ENCODE data around the gene CACTIN.
A peak's percentile ranks its signal among the peaks of the same experiment; 100 is the strongest.

Gene CACTIN

GRCh38 chr19:3609779-3610719 lies 16.5 kb downstream of the CACTIN start:
- DNase-seq (ENCODE audit: low spot score): no peak

DNA sequence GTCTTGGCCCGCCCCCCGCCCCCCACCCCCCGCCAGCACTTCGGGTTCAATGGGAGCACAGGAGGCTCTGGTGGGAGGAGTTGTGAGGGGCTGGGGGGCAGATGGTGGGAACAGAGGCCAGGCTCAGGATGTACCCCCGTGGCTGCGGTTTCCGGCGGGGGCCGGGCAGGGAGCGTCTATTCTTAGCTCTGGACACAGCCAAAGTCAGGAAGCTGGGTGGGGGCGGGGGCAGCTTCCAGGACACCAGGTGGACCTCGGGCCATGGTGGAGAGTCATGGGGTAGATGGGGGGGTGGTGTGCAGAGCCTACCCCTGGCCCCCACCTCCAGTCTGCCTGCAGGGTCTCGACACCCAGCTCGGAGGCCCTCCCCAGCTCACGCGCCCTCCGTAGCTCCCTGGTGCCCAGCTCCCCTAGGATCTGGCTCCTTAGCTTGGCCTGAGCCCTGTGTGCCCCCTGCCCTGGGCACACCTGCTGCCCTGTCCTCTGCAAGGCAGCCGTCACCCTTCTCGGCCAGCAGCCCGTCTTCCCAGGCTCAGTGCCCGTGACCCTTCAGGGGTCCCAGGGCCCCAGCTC lies 17.8 kb downstream of the CACTIN start:
- DNase-seq (ENCODE audit: low spot score): no peak

GRCh38 chr19:3608079-3608641 lies 18.4 kb downstream of the CACTIN start:
- DNase-seq (ENCODE audit: low spot score): no peak

- no peak for DNase-seq (ENCODE audit: low spot score)
These were observed 19.1 kb downstream of the CACTIN start for GRCh38 chr19:3607303-3608078.

- DNase-seq (ENCODE audit: low spot score): peak; percentile 33
These were observed 19.8 kb downstream of the CACTIN start, which contains the start of gene TBXA2R for GRCh38 chr19:3606690-3607289. Gene TBXA2R, minus strand, starts transcription at chr19:3606875. Its CDS starts 6,241 bp downstream, at chr19:3600634.

GRCh38 chr19:3606174-3606689 lies 20.4 kb downstream of the CACTIN start:
- DNase-seq (ENCODE audit: low spot score): peak; percentile 10

DNA sequence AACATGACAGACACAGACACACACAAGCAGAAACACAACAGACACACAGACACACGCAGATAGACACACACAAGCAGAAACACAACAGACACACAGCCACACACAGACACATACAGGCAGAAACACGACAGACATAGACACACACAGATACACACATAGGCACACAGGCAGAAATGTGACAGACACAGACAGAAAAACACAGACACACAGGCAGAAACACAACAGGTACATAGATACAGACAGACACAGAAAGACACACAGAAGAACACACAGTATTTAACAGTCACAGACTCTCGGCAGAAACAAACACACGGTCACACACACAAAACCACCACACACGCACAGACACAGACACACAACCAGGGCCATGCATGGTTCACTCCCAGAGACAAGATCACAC lies 20.8 kb downstream of the CACTIN start:
- DNase-seq (ENCODE audit: low spot score): no peak

GRCh38 chr19:3605361-3605760 lies 21.2 kb downstream of the CACTIN start:
- DNase-seq (ENCODE audit: low spot score): no peak

DNA sequence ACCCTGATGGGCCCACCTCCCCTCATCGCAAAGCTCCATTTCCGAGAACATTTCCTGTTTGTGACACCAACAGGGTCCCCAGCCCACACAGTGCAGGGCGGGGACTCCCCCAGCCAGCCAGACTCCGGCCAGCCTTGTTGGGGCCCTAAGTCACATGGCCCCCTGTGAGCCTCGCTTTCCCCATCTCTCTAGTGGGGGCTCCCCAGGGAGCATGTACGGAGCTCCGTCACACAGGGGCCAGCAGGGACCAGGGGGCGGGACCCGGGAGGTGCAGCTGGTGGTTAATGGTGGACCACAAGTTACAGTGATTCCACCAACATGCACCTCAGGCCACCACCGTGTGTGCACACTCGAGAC lies 21.6 kb downstream of the CACTIN start:
- peak; percentile 20 for DNase-seq (ENCODE audit: low spot score)

DNA sequence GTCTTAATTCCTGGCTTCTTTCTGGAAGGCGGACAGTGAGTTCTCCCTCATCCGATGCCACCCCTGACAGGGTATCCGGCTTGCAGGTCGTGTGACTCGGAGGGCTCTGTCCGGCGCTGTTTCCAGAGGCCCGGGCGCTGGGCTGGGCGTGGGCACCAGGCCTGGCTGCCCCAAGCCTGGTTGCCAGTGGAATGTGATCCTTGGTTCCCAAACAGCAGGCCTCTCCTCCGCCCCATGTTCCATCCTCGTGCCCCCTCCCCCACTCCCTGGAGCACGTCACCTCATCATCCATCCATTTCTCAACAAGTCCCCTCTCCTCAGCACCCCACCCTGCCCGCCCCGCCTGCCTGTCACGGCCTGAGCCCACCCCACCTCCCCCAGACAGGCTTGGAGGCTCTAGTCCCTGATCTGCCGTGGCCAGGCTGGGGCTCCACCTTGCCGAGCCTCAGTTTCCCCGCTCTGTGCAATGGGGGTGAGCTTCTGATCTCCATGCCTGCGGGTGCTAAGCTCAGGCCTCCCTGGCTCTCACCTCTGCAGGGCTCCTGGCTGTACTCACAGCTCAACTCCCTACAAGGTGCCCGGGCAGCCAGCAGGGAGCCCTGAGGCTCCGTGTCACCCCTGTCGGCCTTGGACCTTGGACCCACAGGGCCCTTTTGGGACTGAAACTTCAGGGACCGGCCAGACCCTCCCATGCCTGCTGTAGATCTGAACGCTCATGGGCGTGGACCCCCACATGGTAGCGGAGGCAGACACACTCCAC lies 22.2 kb downstream of the CACTIN start:
- no peak for DNase-seq (ENCODE audit: low spot score)

DNA sequence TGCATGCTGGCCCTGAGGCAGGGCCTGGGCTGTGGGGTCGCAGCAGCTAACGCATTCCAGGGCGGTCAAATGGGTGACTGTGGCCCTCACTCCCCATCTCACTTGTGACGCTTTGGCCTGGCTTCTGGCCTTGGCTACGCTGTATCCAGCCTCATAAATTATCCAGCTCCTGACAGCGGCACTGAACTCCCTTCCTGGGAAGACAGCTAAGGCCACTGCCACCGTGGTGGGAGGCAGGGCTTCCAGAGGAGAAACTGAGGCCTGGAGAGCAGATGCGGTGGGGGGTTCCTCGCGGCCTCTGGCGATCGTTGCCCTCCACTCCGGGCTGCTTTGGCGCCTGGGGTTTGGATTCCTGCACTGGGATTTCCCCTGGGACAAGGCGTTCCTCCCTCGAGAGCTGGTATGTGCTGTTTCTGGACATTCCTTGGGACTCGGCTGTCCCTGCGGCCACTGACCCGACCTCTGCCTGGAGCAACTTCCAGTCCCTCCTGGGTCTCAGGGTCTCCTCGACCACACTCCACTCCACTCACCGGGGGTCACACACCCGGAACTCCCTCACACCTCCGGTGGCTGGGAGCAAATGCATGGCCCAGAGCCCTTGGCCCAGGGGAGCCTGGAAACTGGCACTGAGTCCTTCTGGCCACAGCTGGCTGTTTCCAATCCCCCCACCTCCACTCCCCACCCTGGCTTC lies 23.3 kb downstream of the CACTIN start:
- DNase-seq (ENCODE audit: low spot score): no peak

GRCh38 chr19:3601021-3601420 lies 25.6 kb downstream of the CACTIN start:
- DNase-seq (ENCODE audit: low spot score): no peak

DNA sequence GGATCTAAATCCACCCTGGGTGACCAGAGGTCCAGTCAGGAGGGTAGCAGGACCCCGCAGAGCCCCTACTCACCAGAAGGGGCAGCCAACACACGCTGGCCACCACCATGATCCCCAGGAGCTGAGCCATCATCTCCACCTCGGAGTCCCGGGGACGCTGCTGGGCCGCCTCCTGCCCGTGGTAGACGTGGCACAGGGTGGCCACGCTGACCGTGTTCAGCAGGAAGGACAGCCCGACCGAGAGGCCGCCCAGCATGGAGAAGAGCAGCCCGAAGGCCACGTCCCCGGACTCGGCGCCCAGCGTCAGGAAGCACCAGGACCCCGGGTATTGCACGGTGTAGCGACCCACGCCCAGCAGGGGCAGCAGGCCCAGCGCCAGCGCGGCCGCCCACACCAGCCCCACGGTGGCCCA lies 26.8 kb downstream of the CACTIN start:
- no peak for DNase-seq (ENCODE audit: low spot score)

GRCh38 chr19:3595521-3596061 lies 31.0 kb downstream of the CACTIN start:
- no peak for DNase-seq (ENCODE audit: low spot score)

- no peak for DNase-seq (ENCODE audit: low spot score)
These were observed 33.4 kb downstream of the CACTIN start for GRCh38 chr19:3593156-3593555.

DNA sequence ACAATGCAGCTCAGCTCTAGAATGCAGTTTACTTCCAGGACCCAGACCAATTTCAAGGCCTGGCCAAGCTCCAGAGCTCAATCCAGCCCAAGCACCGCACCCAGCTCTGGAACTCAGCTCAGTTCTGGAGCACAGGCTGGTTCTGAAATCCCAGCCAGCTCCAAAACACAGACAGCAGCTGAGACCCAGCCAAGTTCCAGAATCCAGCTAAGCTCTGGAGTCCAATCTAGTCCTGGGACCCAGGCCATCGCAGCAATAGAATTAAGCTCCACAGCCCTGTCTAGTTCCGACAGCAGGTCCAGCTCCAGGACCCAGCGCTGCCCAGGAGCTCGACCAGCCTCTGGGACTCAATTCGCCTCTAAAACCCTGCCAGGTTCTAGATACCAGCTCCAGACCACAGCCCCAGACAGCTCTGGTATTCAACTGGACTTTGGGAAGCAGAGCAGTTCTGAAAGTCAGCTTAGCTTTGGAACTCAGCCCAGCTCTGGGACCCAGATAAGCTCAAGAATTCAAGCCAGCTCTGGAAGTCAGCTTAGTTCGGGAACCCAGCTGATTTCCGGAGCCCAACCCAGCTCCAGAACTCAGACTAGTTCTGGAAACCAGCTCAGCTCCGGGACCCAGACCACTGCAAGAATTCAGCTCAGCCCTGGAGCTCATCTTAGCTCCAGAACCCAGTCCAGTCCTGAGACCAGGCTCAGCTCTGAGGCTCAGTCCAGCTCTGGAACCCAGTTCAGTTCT lies 34.5 kb downstream of the CACTIN start:
- no peak for DNase-seq (ENCODE audit: low spot score)

DNA sequence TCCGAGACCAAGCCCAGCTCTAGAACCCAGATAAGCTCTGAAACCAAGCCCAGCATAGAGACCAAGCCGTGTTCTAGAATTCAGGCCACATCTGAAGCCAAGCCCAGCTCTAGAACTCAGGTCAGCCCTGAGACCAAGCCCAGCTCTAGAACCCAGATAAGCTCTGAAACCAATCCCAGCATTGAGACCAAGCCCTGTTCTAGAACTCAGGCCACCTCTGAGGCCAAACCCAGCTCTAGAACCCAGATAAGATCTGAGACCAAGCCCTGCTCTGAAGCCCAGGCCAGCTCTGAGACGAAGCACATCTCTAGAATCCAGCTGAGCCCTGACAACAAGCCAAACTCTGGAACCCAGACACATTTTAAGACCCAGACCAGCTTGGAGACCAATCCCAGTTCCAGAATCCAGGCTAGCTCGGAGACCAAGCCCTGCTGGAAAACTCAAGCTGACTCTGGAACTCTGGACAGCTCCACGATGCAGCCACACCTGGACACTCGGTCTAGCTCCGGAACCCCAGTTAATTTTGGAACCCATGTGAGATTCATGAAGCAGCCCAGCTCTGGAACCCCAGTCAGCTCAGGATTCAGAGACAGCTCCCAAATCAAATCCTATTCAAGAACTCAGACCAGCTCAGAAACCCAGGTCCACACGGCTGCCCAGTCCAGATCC lies 35.5 kb downstream of the CACTIN start:
- DNase-seq (ENCODE audit: low spot score): no peak

DNA sequence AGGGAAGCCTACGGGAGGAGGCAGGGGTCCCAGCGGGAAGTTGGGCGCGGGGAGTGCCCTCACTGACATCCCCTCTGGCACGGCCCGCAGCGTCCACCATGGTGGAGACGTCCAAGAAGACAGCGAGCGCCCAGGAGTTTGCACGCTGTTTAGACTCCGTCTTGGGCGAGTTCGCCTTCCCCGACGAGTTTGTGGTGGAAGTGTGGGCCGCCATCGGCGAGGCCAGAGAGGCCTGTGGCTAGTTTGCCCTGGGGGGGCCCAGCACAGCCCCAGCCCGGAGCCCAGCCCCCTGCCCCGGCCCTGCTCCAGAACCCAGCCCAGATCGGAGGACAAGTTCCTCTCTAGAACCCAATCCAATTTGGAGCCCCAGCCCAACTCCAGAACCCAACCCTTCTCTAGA lies 36.6 kb downstream of the CACTIN start:
- no peak for DNase-seq (ENCODE audit: low spot score)

DNA sequence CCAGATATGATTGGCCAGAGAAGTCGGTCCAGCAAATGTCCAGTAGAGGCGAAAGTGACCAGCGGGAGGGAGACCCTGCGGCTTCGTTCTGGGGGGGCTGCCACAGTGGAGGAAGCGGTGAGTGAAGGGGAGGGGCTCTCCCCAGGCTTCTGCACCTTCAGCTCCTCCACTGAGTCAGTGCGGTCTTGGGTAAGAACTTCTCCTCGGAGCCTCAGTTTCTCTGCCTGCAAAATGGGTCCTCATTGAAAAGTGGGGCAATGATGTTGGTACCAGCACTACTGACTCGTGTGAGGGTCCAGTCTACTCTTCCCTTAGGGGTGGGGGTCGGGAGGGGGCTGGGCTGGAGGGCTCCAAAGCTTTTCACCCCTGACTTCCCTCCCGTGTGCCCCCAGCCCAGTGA lies 37.2 kb downstream of the CACTIN start:
- no peak for DNase-seq (ENCODE audit: low spot score)
